H1 (cell line): ENCODE measurements around the gene GRIK4. TPM values are rescaled to one million over a fixed set of nuclear protein-coding genes. Genes with fewer than 3 reads are reported as not detected.
A peak's percentile ranks its signal among the peaks of the same experiment; 100 is the strongest.

Experiments used
- CHD7 ChIP-seq: fragments of 300-600 bp; sonication (generic); IDR thresholded peaks from 2 replicates; pipeline ENCODE4 v1.7.1; 2012; ENCODE audit warnings: low read length, moderate library complexity, mild to moderate bottlenecking, inconsistent platforms; ENCODE audit not compliant: insufficient replicate concordance
- CTCF ChIP-seq, 3 experiments: IDR thresholded peaks; 1 replicate in 2 of 3; 2 replicates in 1 of 3; pipeline versions ENCODE4 v1.5.1 to v1.6.1; 2011; ENCODE audit warnings: low read length in 3 of 3, mild to moderate bottlenecking in 3 of 3, inconsistent platforms in 2 of 3, low read depth in 1 of 3, moderate library complexity in 1 of 3; ENCODE audit not compliant: insufficient read depth in 1 of 3; ENCODE audit errors: control extremely low read depth in 1 of 3
- HDAC2 ChIP-seq, 2 experiments: fragments of 300-600 bp in 1 of 2; sonication (generic) in 1 of 2; IDR thresholded peaks; 2 replicates each; pipeline ENCODE4 v1.6.1; 2011 to 2012; ENCODE audit warnings: low read depth in 2 of 2, low read length in 2 of 2, mild to moderate bottlenecking in 2 of 2, moderate library complexity in 2 of 2, borderline replicate concordance in 1 of 2, inconsistent platforms in 1 of 2
- RAD21 ChIP-seq, 2 experiments: IDR thresholded peaks in 1 of 2; conservative IDR thresholded peaks in 1 of 2; 2 replicates each; pipeline ENCODE4 v1.6.1; 2011; ENCODE audit warnings: low read depth in 2 of 2, low read length in 2 of 2, improper control_type of control experiment in 1 of 2, inconsistent platforms in 1 of 2, mild to moderate bottlenecking in 1 of 2, moderate library complexity in 1 of 2
- SIN3A ChIP-seq, 2 experiments: IDR thresholded peaks in 1 of 2; conservative IDR thresholded peaks in 1 of 2; 2 replicates each; pipeline ENCODE4 v1.6.1; 2011 to 2012; ENCODE audit warnings: low read length in 2 of 2, improper control_type of control experiment in 1 of 2, low read depth in 1 of 2, mild to moderate bottlenecking in 1 of 2
- SRF ChIP-seq: IDR thresholded peaks from 2 replicates; pipeline ENCODE4 v1.6.1; 2011; ENCODE audit warnings: mild to moderate bottlenecking, low read depth, low read length, moderate library complexity
- TEAD4 ChIP-seq: IDR thresholded peaks from 2 replicates; pipeline ENCODE4 v1.6.1; 2012; ENCODE audit warnings: low read depth, low read length, inconsistent platforms, mixed read lengths
- polyA plus RNA-seq, 7 experiments: library from polyadenylated mRNA; depleted of rRNA in 3 of 7; stranded (reverse) in 5 of 7; unstranded in 2 of 7; fragments of >200 nt in 5 of 7; fragments of 200-250 nt in 2 of 7; gene quantifications; 1 replicate in 5 of 7; 2 replicates in 1 of 7; 4 replicates in 1 of 7; pipeline versions ENCODE4 v1.2.1 to v1.2.3, GENCODE V29; 2011 to 2013; ENCODE audit warnings: missing spikeins in 2 of 7, mixed read lengths in 2 of 7
- total RNA-seq: library from RNA; stranded (reverse); fragmentation: NEBNext Ultra II Directional; extraction: Animal tissue kit (Norgen Biotek cat#: 25700); gene quantifications from 2 replicates; pipeline ENCODE4 v1.2.1, GENCODE V29; 2021

The GRIK4 gene
- total and polyA plus RNA-seq, 2 of the 8 experiments (the other 6 are each of a cell fraction or from before 2014, with no cell fraction given) = 1.2 to 2.9 TPM

DNA sequence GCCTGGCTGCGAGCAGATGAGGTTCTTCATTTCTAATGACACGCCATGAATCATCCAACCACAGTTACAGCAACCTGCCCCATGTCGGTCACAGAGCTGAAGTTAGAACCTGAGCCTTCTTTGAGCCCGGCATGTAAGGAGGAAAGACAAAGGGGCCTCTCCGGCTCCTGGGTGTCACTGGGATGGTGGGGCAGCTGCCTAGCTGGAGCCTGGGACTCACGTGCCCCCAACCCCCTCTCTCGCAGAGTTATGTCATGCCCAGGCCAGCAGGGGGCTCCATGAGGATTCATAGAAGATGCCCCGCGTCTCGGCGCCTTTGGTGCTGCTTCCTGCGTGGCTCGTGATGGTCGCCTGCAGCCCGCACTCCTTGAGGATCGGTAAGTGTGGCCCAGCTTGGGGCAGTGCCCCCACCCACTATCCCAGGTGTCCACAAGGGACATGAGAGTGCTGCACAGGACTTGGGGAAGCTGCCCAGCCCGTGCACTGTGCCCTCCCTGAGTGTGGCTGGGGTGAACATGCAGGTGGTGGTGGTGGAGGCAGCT lies 148.5 kb downstream of the GRIK4 start (continued):
- TF ChIP-seq CHD7 = no peak
- peak; percentile 65 to 76 for TF ChIP-seq RAD21 (IDR thresholded peaks at IDR 0.05 in 1 of 2, conservative IDR thresholded peaks at IDR 0.05 in 1 of 2; ENCODE audit: low read depth in 2 of 2, low read length in 2 of 2)
- TF ChIP-seq SIN3A (conservative IDR thresholded peaks at IDR 0.05 in 1 of 2, IDR thresholded peaks at IDR 0.05 in 1 of 2; ENCODE audit: low read depth in 1 of 2, low read length in 2 of 2) = no peak
- TF ChIP-seq SRF = no peak
- TF ChIP-seq CTCF (IDR thresholded peaks at IDR 0.05; ENCODE audit: control extremely low read depth in 1 of 3, insufficient read depth in 1 of 3, low read depth in 1 of 3, low read length in 3 of 3) = peak; percentile 79 to 83 (median 81)
- TF ChIP-seq TEAD4 = peak; percentile 27; the same call in 1 of the 2 replicates
- TF ChIP-seq HDAC2 (IDR thresholded peaks at IDR 0.05; ENCODE audit: borderline replicate concordance in 1 of 2, low read depth in 2 of 2, low read length in 2 of 2) = no peak
